ENCODE results near the gene CYTH4.

DNA sequence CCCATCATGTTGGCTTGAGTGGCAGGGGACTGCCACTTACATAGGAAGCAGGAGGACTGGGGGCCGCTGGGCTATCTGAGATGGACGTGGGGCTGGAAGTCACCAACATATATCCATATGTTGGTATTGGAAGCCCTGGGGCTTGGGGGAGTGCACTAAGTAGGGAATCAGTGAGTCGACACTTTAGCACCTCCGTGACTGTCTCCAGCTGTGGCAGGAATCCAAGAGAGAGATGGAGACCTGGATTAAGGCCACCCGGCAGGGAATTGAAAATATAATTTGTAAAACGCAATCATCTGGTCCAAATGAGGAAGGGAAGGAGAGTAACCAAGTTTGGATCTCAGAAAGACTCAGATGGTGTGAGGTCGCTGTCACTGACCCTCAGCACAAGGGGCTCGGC is 76.6 kb downstream of the CYTH4 start:
- TF ChIP-seq, protein P1, sequence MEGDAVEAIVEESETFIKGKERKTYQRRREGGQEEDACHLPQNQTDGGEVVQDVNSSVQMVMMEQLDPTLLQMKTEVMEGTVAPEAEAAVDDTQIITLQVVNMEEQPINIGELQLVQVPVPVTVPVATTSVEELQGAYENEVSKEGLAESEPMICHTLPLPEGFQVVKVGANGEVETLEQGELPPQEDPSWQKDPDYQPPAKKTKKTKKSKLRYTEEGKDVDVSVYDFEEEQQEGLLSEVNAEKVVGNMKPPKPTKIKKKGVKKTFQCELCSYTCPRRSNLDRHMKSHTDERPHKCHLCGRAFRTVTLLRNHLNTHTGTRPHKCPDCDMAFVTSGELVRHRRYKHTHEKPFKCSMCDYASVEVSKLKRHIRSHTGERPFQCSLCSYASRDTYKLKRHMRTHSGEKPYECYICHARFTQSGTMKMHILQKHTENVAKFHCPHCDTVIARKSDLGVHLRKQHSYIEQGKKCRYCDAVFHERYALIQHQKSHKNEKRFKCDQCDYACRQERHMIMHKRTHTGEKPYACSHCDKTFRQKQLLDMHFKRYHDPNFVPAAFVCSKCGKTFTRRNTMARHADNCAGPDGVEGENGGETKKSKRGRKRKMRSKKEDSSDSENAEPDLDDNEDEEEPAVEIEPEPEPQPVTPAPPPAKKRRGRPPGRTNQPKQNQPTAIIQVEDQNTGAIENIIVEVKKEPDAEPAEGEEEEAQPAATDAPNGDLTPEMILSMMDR (IDR thresholded peaks at IDR 0.05) = no peak
- TF ChIP-seq POLR2AphosphoS5 (IDR thresholded peaks at IDR 0.05) (no peak), POLR2A (IDR thresholded peaks at IDR 0.05) (no peak), EP300 (IDR thresholded peaks at IDR 0.05) (no peak)
